Measurements from ENCODE around the gene RASEF. TPM values are rescaled to one million over a fixed set of nuclear protein-coding genes. Genes with fewer than 3 reads are reported as not detected.

Gene RASEF
- total and polyA plus RNA-seq, 2 donors (not counting 1 experiment from before 2014, with no cell fraction given), result not detected

DNA sequence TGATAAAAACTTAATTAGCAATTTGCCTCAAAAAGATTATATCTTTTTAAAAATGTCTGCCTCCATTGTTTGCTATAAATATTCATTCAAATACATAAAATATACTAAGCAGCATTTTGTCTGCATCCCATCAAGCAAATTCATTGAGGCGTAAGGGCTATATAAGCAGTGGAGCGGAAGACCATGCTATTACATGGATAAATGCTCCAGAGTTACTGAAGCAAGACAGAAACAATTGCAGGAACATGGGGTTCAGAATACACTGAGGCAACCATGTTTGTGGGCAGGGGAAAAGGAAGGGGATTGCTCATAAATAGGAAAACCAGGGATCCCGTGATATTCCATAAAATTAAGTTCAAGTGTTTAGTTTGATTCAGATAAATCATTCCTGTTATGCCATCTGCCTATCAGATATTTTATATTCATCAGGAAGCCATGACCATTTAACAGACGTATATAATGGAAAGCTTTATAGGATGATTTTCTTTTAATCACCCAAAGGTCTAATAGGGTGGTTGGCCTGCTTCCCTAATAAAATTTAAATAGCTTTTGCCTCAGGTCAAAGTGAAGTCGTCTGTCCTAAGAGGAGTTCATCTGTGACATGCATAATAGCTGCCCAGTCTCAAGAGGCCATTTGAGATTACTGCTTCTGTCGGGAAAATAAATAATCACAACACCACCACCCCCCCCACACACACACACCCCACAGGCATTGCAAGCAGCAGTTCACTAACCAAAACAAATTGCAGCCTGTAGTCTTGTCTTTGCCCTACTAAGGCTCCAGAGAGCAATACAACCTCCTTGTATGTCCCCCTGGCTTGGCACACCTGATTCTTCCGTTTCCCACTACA is 105.2 kb downstream of the RASEF start:
- TF ChIP-seq EZH2 (IDR thresholded peaks at IDR 0.05; ENCODE audit: borderline replicate concordance, insufficient read depth, low read depth, low read length, poor library complexity, severe bottlenecking), result no peak
- no peaks in the 10 kb centered on the region for H3K27me3 Mint-ChIP-seq
- Histone ChIP-seq H3K9me3 (ENCODE audit: control extremely low read depth in 1 of 3, control insufficient read depth in 2 of 3, insufficient read depth in 1 of 3, low read length in 2 of 3) (no peaks in the 10 kb centered on the region), H3K4me1 (ENCODE audit: control insufficient read depth in 2 of 2, insufficient read depth in 2 of 2, low read length in 2 of 2) (no peaks in the 10 kb centered on the region), H3K79me2 (ENCODE audit: control insufficient read depth, insufficient read depth, low read length) (no peaks in the 10 kb centered on the region), H3K27ac (ENCODE audit: low read length in 2 of 2) (no peak overlapping the region), H2AFZ (ENCODE audit: insufficient read depth, low read depth, low read length, poor library complexity, severe bottlenecking) (no peak overlapping the region), H3K9ac (ENCODE audit: low read length) (no peak overlapping the region), H3K4me3 (ENCODE audit: control extremely low read depth in 1 of 5, extremely low read depth in 1 of 5, insufficient read depth in 1 of 5, low read depth in 2 of 5, low read length in 4 of 5) (no peak overlapping the region), H3K36me3 (replicated peaks in 1 of 2; ENCODE audit: control extremely low read depth in 1 of 2, control insufficient read depth in 1 of 2, extremely low read depth in 1 of 2, insufficient read depth in 2 of 2, low read length in 1 of 2) (no peaks in the 10 kb centered on the region), H3K27me3 (replicated peaks in 1 of 4; ENCODE audit: control extremely low read depth in 1 of 4, control insufficient read depth in 3 of 4, insufficient read depth in 4 of 4, low read length in 3 of 4) (no peaks in the 10 kb centered on the region), H4K20me1 (ENCODE audit: control insufficient read depth, insufficient read depth, low read length, poor library complexity, severe bottlenecking) (no peaks in the 10 kb centered on the region), H3K4me2 (replicated peaks; ENCODE audit: low read depth, low read length, poor library complexity, severe bottlenecking) (no peak overlapping the region)
- WGBS (ENCODE audit: insufficient coverage), result 84% methylated on average over 5 of the region's 7 CpGs
- no peaks in the 10 kb centered on the region for H3K9me3 Mint-ChIP-seq (ENCODE audit: insufficient read depth)
- DNase-seq (no peak), ATAC-seq (ENCODE audit: low read depth) (no peak)
- POLR2A ChIA-PET, result no interaction called here
- CTCF ChIA-PET, result no interaction called here
- H3K4me1 Mint-ChIP-seq, result no peaks in the 10 kb centered on the region
- no peak overlapping the region for H3K27ac Mint-ChIP-seq
- H3K4me3 Mint-ChIP-seq, result no peak overlapping the region
- intact Hi-C loops (cut with micrococcal nuclease), result no loop called here

DNA sequence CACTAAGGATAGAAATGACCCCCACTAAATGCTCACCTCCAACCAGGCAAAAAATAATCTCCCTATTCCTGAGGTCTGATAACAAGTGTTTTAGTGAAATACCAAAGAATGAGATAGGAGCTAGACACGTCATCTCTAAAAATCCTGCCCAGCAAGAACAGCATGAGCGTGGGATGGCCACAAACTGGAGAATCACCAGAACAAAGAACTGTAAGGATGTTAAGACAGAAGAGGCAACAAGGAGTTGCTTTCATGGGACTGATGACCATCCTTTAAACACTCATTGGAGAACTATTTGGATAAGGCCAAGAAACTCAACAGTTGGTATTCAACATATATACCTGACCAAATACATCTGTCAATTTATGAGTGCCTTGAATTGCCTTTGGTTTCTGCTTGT is 113.7 kb downstream of the RASEF start:
- Mint-ChIP-seq H3K4me3 (no peak overlapping the region), H3K9me3 (ENCODE audit: insufficient read depth) (no peaks in the 10 kb centered on the region), H3K27me3 (no peaks in the 10 kb centered on the region), H3K27ac (no peak overlapping the region), H3K4me1 (no peaks in the 10 kb centered on the region)
- ATAC-seq (ENCODE audit: low read depth) (no peak), DNase-seq (no peak)
- ChIA-PET CTCF (no interaction called here), POLR2A (no interaction called here)
- Histone ChIP-seq H3K27ac (ENCODE audit: low read length in 2 of 2) (no peak overlapping the region), H3K4me2 (replicated peaks; ENCODE audit: low read depth, low read length, poor library complexity, severe bottlenecking) (no peak overlapping the region), H3K9me3 (ENCODE audit: control extremely low read depth in 1 of 3, control insufficient read depth in 2 of 3, insufficient read depth in 1 of 3, low read length in 2 of 3) (no peaks in the 10 kb centered on the region), H2AFZ (ENCODE audit: insufficient read depth, low read depth, low read length, poor library complexity, severe bottlenecking) (no peak overlapping the region), H3K4me3 (ENCODE audit: control extremely low read depth in 1 of 5, extremely low read depth in 1 of 5, insufficient read depth in 1 of 5, low read depth in 2 of 5, low read length in 4 of 5) (no peak overlapping the region), H3K9ac (ENCODE audit: low read length) (no peak overlapping the region), H3K4me1 (ENCODE audit: control insufficient read depth in 2 of 2, insufficient read depth in 2 of 2, low read length in 2 of 2) (no peaks in the 10 kb centered on the region), H4K20me1 (ENCODE audit: control insufficient read depth, insufficient read depth, low read length, poor library complexity, severe bottlenecking) (no peaks in the 10 kb centered on the region), H3K36me3 (replicated peaks in 1 of 2; ENCODE audit: control extremely low read depth in 1 of 2, control insufficient read depth in 1 of 2, extremely low read depth in 1 of 2, insufficient read depth in 2 of 2, low read length in 1 of 2) (no peaks in the 10 kb centered on the region), H3K27me3 (replicated peaks in 1 of 4; ENCODE audit: control extremely low read depth in 1 of 4, control insufficient read depth in 3 of 4, insufficient read depth in 4 of 4, low read length in 3 of 4) (no peaks in the 10 kb centered on the region), H3K79me2 (ENCODE audit: control insufficient read depth, insufficient read depth, low read length) (no peaks in the 10 kb centered on the region)
- intact Hi-C loops (cut with micrococcal nuclease), result no loop called here
- TF ChIP-seq EZH2 (IDR thresholded peaks at IDR 0.05; ENCODE audit: borderline replicate concordance, insufficient read depth, low read depth, low read length, poor library complexity, severe bottlenecking) (no peak), CTCF (IDR thresholded peaks at IDR 0.05) (no peak)
- WGBS (ENCODE audit: insufficient coverage), result no CpG with 5 or more reads among the region's 2 CpGs
